Choroid plexus epithelial cell (primary cell): Measurements from ENCODE around the gene CLBA1.

ENCODE experiments used
- DNase-seq: peaks from one replicate; pipeline ENCODE4 v3.0.0-alpha.2; 2010; ENCODE audit warnings: low read depth
- H3K4me3 ChIP-seq: 2 replicates; pipeline ENCODE4 v1.5.1; 2011; ENCODE audit warnings: low read depth, mild to moderate bottlenecking, control low read depth, low read length, moderate library complexity
- TF ChIP-seq, protein P1 (sequence below): conservative IDR thresholded peaks from 2 replicates; pipeline ENCODE4 v1.5.1; 2011; ENCODE audit warnings: low read depth, mild to moderate bottlenecking, control low read depth, inconsistent platforms, low read length, moderate library complexity

Gene CLBA1

DNA sequence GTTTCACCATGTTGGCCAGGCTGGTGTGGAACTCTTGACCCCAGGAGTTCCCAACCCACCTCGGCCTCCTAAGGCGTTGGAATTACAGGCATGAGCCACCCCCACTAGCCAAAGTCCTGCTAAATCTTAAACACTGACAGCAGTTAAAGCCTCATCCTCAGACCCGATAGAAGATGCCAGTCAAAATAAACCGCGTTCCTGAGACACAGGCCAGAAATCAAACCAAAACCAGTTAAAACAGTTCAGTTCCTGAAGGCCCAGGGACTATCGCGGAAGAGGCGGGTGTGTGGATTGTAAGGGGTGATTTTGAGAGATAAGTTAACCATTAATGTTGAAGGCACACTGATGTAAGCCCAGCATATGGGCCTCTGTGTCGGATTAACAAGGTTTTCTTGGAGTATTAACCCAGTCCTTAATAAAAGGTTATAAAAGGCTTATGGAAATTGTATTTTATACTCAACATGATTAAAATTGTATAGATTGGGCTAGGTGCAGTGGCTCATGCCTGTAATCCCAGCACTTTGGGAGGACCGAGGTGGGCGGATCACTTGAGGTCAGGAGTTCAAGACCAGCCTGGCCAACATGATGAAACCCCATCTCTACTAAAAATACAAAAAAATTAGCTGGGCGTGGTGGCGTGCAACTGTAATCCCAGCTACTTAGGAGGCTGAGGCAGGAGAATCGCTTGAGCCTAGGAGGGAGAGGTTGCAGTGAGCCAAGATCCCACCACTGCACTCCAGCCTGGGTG, 54.0 kb downstream of the CLBA1 start:
- no peak for DNase-seq
- TF ChIP-seq, protein P1, sequence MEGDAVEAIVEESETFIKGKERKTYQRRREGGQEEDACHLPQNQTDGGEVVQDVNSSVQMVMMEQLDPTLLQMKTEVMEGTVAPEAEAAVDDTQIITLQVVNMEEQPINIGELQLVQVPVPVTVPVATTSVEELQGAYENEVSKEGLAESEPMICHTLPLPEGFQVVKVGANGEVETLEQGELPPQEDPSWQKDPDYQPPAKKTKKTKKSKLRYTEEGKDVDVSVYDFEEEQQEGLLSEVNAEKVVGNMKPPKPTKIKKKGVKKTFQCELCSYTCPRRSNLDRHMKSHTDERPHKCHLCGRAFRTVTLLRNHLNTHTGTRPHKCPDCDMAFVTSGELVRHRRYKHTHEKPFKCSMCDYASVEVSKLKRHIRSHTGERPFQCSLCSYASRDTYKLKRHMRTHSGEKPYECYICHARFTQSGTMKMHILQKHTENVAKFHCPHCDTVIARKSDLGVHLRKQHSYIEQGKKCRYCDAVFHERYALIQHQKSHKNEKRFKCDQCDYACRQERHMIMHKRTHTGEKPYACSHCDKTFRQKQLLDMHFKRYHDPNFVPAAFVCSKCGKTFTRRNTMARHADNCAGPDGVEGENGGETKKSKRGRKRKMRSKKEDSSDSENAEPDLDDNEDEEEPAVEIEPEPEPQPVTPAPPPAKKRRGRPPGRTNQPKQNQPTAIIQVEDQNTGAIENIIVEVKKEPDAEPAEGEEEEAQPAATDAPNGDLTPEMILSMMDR = no peak
- H3K4me3 ChIP-seq = no peak overlapping the region

DNA sequence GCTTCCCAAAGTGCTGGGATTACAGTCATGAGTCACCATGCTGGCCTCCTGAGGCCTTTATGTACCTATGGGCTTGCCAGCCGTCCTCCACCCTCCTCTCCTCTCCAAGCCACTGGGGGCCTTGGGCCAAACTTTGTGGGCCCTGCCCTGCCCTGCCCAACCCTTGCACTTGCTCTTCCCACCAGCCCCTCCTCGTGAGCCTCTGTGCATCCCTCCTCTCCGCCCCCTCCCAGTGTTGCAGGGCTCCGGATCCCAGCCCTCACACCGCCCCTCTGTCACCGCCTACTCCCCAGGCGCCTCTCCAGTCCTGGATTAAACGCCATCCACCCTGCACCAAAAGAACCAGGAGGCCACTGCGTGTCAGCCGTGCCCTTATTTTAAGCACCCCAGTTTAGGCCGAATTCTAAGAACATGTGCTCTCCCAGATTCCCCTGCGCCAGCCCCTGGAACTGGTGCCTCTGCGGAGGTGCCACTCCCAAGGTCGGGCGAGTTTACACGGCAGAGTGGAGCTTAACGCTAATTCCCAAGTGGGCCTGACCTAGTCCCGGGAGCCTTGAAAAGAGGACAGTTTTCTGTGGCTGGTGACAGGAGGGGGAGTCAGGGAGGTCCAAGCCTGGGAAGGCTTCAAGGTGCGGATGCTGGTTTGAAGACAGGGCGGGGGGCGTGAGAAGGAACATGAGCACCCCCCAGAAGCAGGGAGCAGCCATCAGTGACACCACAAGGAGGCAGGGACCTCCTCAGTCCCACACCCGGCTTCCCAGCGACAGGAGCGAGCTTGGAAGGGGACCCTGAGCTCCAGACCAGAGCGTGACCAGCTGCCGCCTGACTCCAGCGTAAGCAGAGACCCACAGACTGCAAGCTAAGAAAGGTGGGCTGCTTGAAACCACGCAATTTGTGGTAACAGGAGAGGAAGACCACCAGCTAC, 56.5 kb downstream of the CLBA1 start:
- no peak for DNase-seq

DNA sequence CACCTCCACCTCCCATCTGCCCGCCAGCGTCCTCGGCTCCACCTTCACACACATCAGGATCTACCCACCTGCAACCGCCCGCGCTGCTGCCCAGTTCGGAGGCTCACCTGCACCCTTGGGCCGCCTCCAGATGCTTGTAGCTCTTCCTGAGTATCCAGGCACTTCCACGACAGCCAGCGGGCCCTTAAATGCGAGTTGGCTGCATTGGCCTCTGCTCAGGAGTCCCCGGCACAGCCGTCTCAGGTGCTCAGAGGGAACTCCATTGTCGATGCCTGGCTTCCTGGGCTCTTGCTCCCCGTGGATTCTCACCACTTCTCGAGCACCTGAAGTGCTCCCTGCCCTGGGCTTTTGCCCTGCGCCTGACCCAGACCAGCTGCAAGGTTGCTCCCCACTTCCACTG, 57.2 kb downstream of the CLBA1 start:
- no peak overlapping the region for H3K4me3 ChIP-seq
- TF ChIP-seq, protein P1 = no peak
- no peak for DNase-seq

More for the DNA sequence above, 56.5 kb downstream of the CLBA1 start:
- H3K4me3 ChIP-seq = no peak overlapping the region
- TF ChIP-seq, protein P1 = no peak

DNA sequence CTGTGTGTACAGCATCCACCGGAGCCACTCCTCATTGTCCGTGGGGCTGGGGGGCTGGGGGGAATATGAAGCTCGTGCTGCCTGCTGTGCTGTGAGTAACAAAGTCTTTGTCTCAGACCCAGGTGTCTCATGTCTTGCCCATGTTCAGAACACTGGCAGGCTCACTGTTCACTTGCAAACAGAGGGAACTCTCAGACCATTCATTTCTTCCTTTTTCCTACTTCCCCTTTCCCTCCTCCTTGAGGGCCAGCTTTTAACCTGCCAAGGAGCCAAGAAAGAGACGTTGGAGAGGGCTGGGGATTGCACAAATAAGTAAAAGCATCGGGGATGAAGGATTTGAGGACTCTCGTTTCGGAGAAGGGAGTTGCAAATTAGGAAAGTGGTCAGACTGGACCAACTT, 58.1 kb downstream of the CLBA1 start:
- TF ChIP-seq, protein P1 = no peak
- no peak overlapping the region for H3K4me3 ChIP-seq
- DNase-seq = no peak
